K562 (cell line): ENCODE measurements around the gene TEX261. TPM values are rescaled to one million over a fixed set of nuclear protein-coding genes. Genes with fewer than 3 reads are reported as not detected.
A peak's percentile ranks its signal among the peaks of the same experiment; 100 is the strongest.

ENCODE experiments used
- ETS1 ChIP-seq: conservative IDR thresholded peaks from 2 replicates; pipeline ENCODE4 v1.6.1; 2011; ENCODE audit warnings: low read depth, mild to moderate bottlenecking, low read length; ENCODE audit not compliant: control insufficient read depth
- FOXK2 ChIP-seq, 2 experiments: fragments of 450-650 bp; IDR thresholded peaks in 1 of 2; conservative IDR thresholded peaks in 1 of 2; 2 replicates each; pipeline ENCODE4 v1.6.1; 2016; ENCODE audit warnings: low read depth in 2 of 2, mild to moderate bottlenecking in 1 of 2
- FOXM1 ChIP-seq, 2 experiments: fragments of 450-650 bp in 1 of 2; sonication (generic) in 1 of 2; formaldehyde crosslinking in 1 of 2; IDR thresholded peaks; 2 replicates each; pipeline versions ENCODE4 v1.6.1 to v1.9.0; 2017 to 2022; ENCODE audit warnings: low read depth in 2 of 2, mild to moderate bottlenecking in 2 of 2, missing genetic modification reagents in 1 of 2, moderate library complexity in 1 of 2
- HDAC6 ChIP-seq: IDR thresholded peaks from 2 replicates; pipeline ENCODE4 v1.6.1; 2012; ENCODE audit warnings: low read depth, mild to moderate bottlenecking, control low read depth, inconsistent platforms, low read length, moderate library complexity
- POLR2G ChIP-seq: fragments of 200-400 bp; formaldehyde crosslinking; IDR thresholded peaks from 2 replicates; pipeline ENCODE4 v1.6.1; 2017; ENCODE audit warnings: low read depth, mild to moderate bottlenecking, antibody characterized with exemption, low read length, moderate library complexity
- PTRF ChIP-seq: fragments of 450-650 bp; IDR thresholded peaks from 2 replicates; pipeline ENCODE4 v1.6.1; 2016; ENCODE audit warnings: mild to moderate bottlenecking, missing genetic modification characterization, missing compliant biosample characterization
- polyA plus RNA-seq, 8 experiments: library from polyadenylated mRNA; depleted of rRNA in 4 of 8; stranded (reverse) in 5 of 8; unstranded in 3 of 8; fragments of >200 nt; fragmentation: Nextera tagmentation in 2 of 8; fragmentation: Illumina TruSeq in 1 of 8; extraction: Ambion mirVana in 2 of 8; extraction: Trizol in 1 of 8; gene quantifications; 2 replicates each; pipeline versions ENCODE4 v1.2.1 to v1.2.3, GENCODE V29; 2011 to 2014; ENCODE audit warnings: inconsistent platforms in 1 of 8, missing spikeins in 1 of 8
- total RNA-seq, 7 experiments: library from RNA; depleted of rRNA in 6 of 7; stranded (reverse); fragments of >200 nt in 6 of 7; fragmentation: Illumina TruSeq in 2 of 7; extraction: Trizol in 2 of 7; gene quantifications; 2 replicates each; pipeline versions ENCODE4 v1.2.1 to v1.2.3, GENCODE V29; 2011 to 2021; ENCODE audit warnings: low replicate concordance in 1 of 7

TEX261 gene
- total and polyA plus RNA-seq, 9 of the 15 experiments (the other 6 are each of a cell fraction or from before 2014, with no cell fraction given) = 11.9 to 110 (median 51.9) TPM

DNA sequence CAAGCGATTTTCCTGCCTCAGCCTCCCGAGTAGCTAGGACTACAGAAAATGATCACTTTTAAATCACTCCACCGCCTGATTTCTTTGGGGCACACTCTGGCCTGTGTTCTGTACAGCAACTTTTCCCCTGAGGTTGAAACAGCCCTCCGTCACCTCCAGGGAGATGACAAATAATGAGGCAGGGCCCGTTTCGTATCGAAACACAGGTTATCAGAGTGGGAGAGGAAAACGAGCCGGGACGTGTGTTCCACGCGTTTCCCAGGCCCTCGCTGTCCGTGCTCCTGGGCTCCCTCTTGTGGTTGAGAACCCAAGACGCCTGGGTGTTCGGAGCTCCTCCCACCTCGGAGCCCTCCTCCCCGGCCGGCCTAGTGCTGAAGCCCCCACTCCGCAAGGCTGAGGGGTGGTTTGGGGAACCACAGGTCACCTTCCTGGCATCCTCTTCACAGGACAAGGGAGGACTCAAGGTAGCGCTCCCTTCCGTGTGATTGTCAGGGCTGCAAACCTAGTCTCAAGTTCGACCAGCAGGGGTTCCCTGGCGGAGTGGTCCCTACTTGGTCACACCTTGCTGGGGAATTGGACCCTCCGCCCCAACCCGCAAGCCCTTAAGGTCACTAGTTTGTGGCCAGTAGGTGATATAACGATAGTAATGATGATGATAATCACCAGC is 46.2 kb downstream of the TEX261 start (continued):
- 0 out of 2 replicates have a peak, but pooled peaks have one; percentile 26 for TF ChIP-seq ETS1
- 0 out of 4 replicates have a peak, but pooled peaks of 1 of the 2 experiments have one; percentile 5 for TF ChIP-seq FOXK2 (conservative IDR thresholded peaks at IDR 0.05 in 1 of 2, IDR thresholded peaks at IDR 0.05 in 1 of 2; ENCODE audit: low read depth in 2 of 2)
- TF ChIP-seq FOXM1 (IDR thresholded peaks at IDR 0.05; ENCODE audit: low read depth) = no peak
- no peak for TF ChIP-seq FOXM1 (CRISPR knock-in tag; IDR thresholded peaks at IDR 0.05; ENCODE audit: low read depth)
- 0 out of 2 replicates have a peak, but pooled peaks have one; percentile 24 for TF ChIP-seq POLR2G
- no peak for TF ChIP-seq HDAC6
- TF ChIP-seq PTRF (tag) = no peak
- TF ChIP-seq, all 486 proteins: peak for 28
